ENCODE measurements around the gene SDC1.

DNA sequence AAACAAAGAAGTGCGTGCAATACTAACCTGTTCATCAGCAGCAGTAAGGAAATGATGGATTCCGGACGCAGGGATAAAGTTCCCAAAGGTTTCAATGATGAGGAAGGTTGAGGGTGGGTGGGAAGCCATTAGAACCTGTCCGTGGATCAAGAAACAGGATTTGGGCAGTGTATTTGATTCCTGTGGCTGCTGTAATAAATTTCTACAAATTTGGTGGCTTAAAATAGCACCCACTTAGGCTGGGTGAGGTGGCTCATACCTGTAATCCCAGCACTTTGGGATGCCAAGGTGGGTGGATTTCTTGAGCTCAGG lies 5.1 kb upstream of the SDC1 start:
- TF ChIP-seq, protein P1, sequence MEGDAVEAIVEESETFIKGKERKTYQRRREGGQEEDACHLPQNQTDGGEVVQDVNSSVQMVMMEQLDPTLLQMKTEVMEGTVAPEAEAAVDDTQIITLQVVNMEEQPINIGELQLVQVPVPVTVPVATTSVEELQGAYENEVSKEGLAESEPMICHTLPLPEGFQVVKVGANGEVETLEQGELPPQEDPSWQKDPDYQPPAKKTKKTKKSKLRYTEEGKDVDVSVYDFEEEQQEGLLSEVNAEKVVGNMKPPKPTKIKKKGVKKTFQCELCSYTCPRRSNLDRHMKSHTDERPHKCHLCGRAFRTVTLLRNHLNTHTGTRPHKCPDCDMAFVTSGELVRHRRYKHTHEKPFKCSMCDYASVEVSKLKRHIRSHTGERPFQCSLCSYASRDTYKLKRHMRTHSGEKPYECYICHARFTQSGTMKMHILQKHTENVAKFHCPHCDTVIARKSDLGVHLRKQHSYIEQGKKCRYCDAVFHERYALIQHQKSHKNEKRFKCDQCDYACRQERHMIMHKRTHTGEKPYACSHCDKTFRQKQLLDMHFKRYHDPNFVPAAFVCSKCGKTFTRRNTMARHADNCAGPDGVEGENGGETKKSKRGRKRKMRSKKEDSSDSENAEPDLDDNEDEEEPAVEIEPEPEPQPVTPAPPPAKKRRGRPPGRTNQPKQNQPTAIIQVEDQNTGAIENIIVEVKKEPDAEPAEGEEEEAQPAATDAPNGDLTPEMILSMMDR (IDR thresholded peaks at IDR 0.05): no peak
- TF ChIP-seq POLR2A (IDR thresholded peaks at IDR 0.05): no peak
